ENCODE results near the gene PPP2R2D.

DNA sequence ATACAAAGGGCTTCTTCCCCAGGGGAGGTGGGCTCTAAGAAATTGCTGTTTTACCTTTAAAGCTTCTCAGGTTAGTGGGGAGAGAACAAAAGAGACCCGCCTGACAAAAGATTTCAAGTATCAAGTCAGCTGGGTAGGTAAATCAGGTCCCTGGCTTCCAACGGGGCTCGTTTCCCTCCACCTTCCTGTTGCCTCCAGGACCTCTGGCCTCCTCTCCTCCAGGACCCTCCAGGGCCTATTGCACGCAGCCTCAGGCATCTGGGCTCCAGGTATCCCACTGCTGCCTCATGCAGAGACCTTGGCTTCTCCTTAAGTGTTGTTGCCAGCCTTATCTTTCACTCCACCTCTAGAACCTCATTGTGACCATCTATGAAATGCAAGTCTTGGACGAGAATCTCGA, 78.0 kb downstream of the PPP2R2D start:
- TF ChIP-seq CTCF (IDR thresholded peaks at IDR 0.05 in 4 of 5, conservative IDR thresholded peaks at IDR 0.05 in 1 of 5) (no peak), POLR2A (IDR thresholded peaks at IDR 0.05) (no peak)

All from gastrocnemius medialis (tissue), 4 donors.